SK-N-DZ (cell line): ENCODE results near the gene VPS13A.
"Not testable (repeated sequence)": the region's sequence is repeated elsewhere in the genome, so short reads cannot be mapped to it uniquely, and the experiment has no call there.

Experiments
- DNase-seq: peaks from one replicate; pipeline ENCODE4 v3.0.0-alpha.2; 2015; ENCODE audit warnings: low spot score

VPS13A gene

DNA sequence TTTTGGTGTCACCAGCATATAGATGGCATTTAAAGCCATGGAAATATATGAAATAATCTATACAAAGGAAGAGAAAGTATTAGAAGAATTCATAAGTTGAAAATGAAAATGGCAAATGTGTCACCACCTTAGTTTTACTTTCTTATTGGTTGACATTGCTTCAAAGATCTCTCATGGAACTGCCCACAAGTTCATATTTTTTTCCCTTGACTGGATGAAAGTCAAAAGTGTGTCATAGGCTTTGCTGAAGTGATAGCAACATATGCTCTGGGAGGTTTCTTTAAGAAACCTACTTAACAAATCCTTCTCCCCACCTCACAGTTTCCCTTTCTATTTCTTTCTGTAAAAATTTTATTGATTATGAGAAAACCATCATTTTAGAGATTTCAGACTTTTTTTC is 127.2 kb downstream of the VPS13A start:
- DNase-seq: no peak

DNA sequence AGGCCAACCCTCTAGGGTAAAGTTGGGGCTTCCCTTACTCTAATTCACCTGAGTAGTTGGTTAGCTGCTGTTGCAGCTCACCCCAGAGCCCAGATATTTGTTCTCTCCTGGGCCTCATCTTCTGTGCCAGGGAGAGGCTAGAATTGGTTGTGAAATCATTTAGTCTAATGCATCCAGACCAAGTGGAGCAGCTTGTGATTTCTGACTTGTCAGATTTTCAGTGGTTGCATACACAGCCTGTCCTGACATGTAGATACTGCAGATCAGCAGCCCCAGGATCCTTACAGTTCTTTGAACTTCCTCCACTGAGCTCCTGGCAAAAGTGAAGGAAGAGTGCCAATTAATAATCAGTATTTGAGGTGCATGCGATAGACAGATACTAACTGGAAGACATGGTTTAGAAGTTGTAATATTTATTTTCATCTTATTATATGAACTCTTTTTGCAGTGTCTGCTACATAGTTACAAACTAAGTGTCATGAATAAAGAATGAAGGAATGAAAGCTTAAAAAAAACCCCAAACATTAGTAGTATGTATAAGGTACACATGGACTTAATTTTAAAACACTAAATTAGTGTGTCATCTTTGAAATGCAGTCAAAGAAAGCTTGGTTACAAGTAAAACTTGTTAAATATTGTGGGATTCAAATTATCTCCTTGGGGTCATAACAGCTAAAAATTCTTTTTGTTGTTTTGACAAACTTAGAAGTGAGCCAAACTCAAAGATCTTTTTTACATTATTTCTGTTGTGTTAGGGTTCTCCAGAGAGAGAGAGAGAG is 128.5 kb downstream of the VPS13A start:
- no peak for DNase-seq

DNA sequence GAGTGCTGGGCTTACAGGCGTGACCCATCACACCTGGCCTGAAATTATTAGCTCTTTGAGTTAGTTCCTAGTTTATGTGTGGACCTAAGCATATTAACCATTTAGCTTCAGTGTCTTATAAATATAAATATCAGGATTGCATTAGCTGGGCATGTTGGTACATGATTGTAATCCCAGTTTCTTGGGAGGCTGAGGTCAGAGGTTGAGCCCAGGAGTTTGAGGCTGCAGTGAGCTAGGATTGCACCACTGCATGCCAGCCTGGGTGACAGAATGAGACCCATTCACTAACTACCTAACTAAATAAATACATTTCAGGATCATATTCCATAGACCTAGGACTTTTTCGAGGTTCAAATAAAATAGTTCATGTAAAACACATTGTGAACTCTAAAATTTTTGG is 129.8 kb downstream of the VPS13A start:
- DNase-seq: no peak

DNA sequence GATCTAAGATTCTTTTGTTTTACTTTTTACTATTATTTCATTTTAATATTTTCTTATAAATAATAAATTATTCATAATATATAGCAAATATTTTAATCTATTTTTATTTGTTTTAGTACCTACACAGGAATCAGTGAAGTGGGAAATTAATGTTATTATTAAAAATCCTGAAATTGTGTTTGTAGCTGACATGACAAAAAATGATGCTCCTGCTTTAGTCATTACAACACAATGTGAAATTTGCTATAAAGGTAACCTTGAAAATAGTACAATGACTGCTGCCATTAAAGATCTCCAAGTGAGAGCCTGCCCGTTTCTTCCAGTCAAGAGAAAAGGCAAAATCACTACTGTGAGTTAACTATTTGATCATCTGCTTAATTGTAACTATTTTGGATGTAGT is 138.7 kb downstream of the VPS13A start:
- no peak for DNase-seq

DNA sequence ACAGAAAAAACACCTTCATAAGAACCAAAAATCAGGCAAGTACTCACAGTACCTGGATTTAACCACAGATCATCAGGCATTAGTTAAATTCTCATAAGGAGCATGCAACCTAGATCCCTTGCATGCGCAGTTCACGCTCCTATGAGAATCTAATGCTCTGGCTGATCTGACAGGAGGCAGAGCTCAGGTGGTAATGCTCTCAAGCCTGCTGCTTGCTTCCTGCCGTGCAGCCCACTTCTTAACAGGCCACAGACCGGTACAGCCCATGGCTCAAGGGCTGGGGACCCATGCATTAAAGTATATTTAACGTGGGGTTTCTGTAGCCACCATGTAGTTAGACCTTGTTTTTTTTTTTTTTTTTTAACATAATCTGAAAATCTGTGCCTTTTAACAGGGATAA is 147.7 kb downstream of the VPS13A start:
- DNase-seq: no peak

DNA sequence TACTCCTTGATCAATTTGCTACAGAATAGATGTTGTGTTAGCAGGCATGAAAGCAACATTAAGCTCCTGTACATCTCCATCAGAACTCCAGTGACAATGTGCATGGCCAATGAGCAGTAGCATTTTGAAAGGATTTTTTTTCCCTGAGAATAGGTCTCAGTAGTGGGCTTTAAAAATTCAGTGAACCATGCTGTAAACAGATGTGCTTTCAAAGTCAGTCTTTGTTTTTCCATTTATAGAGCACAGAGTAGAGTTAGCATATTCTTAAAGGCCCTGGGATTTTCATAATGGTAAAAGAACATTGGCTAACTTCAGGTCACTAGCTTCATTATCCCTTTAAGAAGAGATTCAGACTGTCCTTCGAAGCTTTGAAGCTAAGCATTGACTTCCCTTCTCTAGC is 150.8 kb downstream of the VPS13A start:
- DNase-seq: no peak

DNA sequence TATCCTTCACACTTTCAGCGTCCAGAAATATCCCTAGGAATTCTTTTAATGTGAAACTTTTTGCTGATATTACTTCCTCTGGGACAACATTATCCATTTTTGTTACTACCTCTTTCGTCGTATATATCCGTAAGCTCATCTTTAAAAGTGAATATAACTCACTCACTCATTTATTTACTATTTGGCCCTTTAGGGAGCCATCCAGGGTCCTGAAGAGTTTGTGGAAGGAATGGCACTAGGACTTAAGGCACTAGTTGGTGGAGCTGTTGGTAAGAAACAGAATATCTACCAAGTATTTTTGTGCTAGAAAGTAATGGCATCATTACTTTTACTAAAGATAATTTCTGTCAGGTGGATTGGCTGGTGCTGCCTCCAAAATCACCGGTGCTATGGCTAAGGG is 192.7 kb downstream of the VPS13A start:
- no peak for DNase-seq

DNA sequence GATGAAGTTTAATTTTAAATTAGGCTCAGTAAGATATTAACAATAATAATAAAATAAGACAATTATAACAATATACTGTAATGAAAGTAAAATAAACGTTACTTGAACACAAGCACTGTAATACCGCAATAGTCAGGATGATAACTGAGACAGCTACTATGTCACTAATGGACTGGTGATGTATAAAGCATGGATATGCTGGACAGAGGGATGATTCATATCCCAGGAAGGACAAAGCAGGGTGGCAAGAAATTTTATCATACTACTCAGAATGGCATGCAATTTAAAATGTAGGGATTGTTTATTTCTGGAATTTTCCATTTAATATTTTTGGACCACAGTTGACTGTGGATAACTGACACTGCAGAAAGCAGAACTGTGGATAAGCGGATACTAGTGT is 196.9 kb downstream of the VPS13A start:
- no peak for DNase-seq

DNA sequence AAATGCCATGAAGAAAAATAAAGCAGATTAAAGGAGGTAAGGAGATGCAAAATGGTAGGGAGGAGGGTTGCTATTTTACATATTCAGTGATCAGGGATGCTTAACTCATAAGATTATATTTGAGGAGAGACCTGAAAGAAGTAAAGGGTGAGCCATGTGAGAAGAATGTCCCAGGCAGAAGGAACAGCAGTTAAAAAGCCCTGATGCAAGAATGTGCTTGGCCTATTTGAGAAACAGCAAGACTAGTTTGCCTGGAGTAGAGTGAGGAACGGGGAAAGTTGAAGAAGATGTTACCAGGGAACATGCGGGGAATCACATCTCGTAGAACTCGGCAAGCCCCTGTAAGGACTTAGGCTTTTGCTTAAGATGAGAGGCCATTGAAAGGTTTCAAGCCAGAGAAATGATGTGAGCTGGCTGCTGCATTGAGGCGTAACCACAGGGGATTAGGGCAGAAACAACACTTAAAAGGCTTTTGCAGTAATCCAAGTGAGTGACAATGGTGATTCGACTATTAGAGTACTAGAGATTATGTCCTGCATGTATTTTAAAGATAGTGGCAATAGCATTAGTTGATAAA is 198.7 kb downstream of the VPS13A start:
- no peak for DNase-seq

DNA sequence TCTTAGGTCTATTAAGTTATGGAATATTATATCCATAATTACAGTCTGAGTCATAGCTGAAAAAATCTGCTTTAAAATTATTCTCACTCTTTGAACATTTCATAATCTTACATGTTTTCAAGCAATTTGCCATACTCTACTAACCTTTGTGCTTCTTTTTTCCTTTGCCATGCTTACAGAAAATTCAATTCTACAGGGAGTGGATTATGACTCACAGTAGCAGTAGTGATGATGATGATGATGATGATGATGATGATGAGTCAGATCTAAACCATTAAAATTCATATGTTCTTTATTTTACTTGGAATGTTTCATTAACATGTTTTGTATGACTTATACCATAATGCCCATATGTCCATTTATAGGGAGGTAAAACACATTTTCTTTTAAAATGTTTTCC is 207.1 kb downstream of the VPS13A start:
- DNase-seq: no peak

DNA sequence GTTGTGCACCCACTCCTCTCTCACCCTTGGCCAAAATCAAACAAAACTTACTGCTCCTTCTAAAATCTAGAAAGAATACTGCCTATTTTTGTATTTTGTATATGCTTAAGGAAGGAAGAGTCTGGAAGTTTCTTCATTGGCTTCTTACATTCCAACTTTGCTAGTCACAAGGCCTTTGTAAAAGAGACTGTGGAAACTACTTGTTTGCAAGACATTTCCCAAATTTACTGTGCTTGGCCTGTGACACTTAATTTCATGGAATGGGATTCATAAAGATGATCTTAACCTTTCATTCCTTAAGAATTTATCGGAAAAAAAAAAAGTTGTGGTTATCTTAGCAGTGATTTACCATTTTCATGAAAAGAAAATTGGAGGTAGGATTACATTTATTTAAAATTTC is 208.9 kb downstream of the VPS13A start:
- DNase-seq: no peak

DNA sequence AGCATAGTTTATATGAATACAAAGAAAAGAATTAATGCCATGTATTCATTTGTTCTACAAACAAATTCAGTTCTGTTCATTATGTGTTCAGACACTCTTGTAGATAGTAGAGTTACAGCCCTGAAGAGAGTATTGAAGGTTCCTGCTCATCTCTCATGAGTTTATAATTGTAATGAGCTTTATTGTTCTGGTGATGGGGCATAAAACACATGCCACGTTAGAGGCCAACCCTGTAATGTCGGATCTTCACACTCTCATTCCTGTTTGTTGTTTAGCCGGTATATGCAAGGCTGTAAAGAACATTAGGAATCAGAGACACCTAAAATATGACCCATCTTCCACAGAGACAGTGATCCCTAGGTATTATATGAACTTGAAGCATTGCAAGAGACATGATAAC is 214.5 kb downstream of the VPS13A start:
- no peak for DNase-seq

DNA sequence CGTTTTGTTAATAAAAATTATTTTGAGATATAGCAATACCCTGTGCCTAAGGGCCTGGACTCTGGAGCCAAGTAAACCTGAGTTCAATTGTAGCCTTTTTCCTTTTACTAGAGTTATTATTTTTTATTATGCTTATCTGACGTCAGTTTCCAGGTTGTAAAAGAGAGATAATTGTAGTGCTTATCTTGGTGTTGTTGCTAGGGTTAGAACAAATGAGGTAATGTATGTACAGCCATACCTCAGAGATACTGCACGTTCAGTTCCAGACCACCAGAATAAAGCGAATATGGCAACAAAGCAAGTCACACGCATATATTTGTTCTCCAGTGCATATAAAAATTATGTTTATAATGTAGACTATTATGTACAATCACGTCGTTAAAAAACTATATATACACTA is 215.0 kb downstream of the VPS13A start:
- DNase-seq: no peak

DNA sequence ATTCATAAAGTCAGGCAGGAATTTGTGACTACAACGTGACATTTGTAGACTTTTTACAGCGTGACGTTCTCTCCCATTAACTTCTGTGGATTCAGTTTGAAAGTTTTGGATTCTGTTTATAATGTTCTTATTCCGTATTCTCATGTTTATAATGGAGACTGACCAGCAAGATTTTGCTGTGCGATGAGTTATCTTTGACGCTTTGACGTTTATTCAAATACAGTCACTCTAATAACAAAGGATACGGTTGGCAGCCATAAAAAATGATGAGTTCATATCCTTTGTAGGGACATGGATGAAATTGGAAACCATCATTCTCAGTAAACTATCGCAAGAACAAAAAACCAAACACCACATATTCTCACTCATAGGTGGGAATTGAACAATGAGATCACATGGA is 221.2 kb downstream of the VPS13A start:
- DNase-seq: not testable (repeated sequence)

DNA sequence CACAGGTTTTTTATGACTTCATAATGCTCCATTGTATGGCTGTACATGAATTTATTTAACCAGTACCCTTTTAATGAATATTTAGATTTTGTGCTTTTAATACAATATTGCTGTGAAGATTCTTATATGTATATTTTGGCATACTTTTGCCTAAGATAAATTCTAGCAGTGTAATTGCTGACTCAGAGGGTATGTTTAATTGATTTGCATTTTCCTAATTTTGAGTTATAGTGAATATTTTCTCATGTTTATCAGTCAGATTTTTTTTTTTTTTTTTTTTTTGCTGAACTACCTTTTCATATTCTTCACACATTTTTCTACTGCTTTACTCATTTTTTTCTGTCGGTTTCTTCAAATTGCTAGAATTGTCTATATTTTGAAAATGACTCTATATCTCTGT is 222.6 kb downstream of the VPS13A start:
- DNase-seq: no peak

DNA sequence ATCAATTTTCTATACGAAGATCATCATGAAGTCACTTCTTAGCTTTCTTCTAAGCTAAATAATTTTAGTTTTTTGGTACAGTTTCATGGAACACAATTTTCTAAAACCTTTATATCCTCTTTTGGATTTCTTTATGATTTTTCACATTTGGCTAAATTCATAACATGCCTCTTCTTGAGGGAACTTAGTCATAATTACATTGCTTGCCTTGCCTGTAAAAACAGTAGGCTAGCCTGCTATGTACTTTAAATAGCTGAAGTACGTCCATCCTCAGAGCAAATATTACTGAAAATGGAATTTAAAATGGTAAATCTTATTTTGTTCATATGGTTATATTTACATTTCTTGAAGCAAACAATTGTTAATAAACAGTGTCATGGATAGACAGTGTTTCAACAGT is 225.0 kb downstream of the VPS13A start:
- no peak for DNase-seq

DNA sequence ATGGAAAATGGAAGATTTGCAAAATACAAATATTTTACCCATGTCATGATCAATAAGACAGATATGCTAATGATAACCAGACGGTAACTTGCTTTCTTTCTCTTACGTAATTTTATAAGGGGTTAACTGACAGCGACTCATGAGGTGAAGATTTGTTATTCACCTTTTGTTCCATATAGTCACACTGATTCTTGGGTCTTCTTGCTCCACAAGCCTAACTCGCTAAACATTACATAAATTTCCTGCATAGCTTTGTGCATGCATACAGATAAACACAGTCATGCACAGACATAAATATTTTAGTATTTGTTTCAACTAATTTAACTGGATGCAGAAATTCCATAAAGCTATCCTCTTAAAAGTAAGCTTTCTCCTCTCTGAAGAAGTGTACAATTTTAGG is 225.9 kb downstream of the VPS13A start:
- no peak for DNase-seq

DNA sequence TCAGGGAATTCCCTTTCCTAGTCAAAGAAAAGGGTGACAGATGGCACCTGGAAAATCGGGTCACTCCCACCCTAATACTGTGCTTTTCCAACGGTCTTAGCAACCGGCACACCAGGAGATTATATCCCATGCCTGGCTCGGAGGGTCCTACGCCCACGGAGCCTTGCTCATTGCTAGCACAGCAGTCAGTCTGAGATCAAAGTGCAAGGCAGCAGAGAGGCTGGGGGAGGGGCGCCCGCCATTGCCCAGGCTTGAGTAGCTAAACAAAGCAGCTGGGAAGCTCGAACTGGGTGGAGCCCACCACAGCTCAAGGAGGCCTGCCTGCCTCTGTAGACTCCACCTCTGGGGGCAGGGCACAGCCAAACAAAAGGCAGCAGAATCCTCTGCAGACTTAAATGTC is 231.2 kb downstream of the VPS13A start:
- not testable (repeated sequence) for DNase-seq

DNA sequence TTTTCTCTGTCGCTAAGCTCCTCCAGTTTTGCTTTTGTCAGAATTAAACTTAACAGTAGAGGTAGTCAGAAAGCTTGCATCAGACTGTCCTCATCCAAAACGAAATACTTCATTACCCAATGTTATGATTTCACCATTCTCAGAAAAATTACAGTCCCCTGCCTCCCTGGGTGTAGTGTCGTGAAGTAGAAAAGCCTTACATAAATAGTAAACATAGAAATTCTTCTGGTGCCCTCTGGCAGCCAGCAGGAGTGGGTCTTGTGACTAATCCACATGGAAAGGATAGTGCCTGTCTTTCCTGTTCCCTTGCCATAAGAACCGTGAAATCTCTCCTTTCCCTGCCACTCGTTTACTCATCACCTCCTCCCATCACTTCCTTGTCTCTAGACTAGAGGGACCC is 240.2 kb downstream of the VPS13A start:
- DNase-seq: no peak

DNA sequence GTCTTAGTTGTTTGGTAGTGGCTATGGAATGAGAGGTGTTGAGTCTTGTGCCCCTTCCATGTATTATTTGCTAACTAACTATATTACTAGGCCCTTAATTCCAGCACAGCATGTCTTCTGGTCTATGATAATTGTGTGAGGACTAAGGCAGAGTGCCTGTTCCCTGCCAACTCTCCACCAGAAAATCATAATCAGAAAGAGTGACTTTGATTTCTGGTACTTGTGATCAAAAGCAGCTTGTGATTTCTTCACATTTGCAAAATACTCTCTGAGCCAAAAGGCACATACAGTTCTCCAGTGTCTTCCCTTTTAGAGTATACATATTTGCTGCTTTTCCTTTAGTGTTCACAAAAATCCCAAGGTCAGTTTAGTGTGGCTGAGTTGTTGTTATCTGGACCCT is 240.9 kb downstream of the VPS13A start:
- no peak for DNase-seq

DNA sequence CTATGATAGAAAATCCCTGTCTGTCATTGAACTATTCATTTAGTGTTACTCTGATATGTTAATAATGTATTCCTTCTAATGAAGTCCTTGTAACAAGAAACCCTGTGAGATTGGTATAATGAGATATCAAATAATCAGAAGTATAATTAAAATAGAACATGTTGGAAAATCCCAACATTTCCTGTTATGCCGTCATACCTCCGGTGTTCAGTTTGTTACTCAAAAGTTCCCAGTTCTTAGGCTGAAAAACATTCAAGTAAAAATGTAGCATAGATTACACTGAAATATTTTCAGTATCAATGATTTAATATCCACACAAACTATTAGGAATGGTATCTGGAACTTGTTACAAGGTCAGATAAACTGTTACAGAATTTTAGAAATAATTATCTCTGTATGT is 243.3 kb downstream of the VPS13A start:
- no peak for DNase-seq

DNA sequence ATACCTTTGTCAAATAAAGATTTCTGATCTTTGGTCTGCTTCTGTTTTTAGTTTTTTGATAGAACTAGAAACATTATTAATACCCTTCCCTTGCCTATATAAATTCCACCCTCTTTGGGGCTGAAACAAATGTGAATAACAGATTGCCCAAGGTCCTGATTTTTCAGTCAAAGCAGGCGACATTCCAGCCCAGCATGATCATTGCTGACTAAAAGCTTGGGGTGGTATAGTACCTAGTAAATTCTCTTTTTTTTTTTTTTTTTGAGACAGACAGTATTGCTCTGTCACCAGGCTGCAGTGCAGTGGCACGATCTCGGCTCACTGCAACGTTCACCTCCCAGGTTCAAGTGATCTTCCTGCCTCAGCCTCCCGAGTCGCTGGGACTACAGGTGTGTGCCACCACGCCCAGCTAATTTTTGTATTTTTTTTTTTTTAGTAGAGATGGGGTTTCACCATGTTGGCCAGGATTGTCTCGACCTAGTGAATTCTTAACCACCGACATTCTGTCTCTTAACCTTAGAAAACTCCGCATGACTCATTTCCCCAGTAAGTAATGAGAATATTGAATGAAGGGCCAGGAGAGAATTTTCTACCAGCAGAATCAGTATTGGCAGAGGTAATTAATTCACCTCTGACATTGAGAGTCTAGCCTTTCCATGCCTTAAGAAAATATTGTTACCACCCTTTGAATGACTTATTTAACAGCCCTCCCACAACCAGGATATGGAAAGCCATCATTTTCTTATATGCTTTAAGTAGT is 244.4 kb downstream of the VPS13A start:
- no peak for DNase-seq

DNA sequence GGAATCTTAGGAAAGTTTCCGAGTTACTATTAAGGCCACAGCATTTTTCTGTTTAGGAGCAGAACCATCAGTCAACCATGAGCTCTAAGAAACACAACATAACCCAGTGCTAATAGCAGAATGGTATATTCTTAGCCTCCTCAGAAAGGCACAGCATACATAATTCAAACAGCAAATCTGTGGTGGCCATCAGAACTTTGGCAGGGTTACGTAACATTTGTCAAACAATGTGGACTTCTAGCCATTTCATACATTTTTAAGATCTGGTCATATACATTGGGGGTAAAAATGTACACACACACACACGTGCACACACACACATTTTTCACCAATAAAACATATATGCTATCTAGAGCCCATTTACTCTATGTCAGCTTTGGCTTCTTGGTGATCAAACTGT is 245.6 kb downstream of the VPS13A start:
- no peak for DNase-seq
